ENCODE measurements around the gene XCL2.

DNA sequence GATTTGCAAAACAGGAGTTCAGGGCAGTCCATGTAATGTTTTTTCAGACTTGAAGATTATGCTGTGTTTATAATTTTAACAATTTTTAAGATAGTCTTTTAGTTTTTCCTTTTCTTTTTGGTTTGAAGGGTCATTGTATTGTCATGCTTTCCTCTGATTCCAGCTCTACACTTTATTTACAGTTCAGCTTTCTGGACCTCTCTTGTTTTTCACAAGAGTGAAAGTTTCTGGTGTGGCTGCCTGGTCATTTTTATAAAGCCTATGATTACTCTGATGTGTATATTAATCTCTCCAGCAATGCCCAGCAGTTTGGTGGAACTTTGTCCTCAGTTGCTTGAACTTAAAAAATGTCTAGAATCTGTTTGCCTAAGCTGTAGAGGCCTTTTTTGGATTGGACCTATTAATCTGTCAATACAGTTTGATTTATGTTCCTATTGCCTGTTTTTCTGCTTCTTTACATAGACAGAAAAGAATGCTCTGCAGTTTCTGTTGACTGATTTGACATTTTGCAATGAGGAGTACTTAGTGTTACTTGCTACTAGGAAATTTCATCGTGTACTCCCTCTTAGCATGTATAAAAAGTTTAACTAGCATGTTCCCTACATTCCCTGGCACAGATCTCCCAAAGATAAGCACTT lies 52.2 kb downstream of the XCL2 start:
- TF ChIP-seq, protein P1, sequence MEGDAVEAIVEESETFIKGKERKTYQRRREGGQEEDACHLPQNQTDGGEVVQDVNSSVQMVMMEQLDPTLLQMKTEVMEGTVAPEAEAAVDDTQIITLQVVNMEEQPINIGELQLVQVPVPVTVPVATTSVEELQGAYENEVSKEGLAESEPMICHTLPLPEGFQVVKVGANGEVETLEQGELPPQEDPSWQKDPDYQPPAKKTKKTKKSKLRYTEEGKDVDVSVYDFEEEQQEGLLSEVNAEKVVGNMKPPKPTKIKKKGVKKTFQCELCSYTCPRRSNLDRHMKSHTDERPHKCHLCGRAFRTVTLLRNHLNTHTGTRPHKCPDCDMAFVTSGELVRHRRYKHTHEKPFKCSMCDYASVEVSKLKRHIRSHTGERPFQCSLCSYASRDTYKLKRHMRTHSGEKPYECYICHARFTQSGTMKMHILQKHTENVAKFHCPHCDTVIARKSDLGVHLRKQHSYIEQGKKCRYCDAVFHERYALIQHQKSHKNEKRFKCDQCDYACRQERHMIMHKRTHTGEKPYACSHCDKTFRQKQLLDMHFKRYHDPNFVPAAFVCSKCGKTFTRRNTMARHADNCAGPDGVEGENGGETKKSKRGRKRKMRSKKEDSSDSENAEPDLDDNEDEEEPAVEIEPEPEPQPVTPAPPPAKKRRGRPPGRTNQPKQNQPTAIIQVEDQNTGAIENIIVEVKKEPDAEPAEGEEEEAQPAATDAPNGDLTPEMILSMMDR (IDR thresholded peaks at IDR 0.05 in 8 of 11, conservative IDR thresholded peaks at IDR 0.05 in 3 of 11), result no peak
- TF ChIP-seq POLR2A (IDR thresholded peaks at IDR 0.05), result no peak
- TF ChIP-seq POLR2AphosphoS5 (IDR thresholded peaks at IDR 0.05), result no peak
